Measurements from ENCODE around the gene CELF1.
"Not testable (repeated sequence)": the region's sequence is repeated elsewhere in the genome, so short reads cannot be mapped to it uniquely, and the experiment has no call there.

CELF1 gene

GRCh38 chr11:47577460-47578041 lies 24.6 kb upstream of the CELF1 start:
- no peak for DNase-seq (ENCODE audit: low read depth in 2 of 3, low spot score in 2 of 3)

- no peak for DNase-seq (ENCODE audit: low read depth in 2 of 3, low spot score in 2 of 3)
Measured at GRCh38 chr11:47573321-47573720, 20.4 kb upstream of the CELF1 start.

GRCh38 chr11:47572715-47573255 lies 19.9 kb upstream of the CELF1 start:
- no peak for DNase-seq (ENCODE audit: low read depth in 2 of 3, low spot score in 2 of 3)

- no peak for DNase-seq (ENCODE audit: low read depth in 2 of 3, low spot score in 2 of 3)
Measured at GRCh38 chr11:47571895-47572294, 19.0 kb upstream of the CELF1 start.

GRCh38 chr11:47571357-47571729 lies 18.4 kb upstream of the CELF1 start:
- no peak for DNase-seq (ENCODE audit: low read depth in 2 of 3, low spot score in 2 of 3)

GRCh38 chr11:47570651-47571356 lies 17.9 kb upstream of the CELF1 start:
- DNase-seq (ENCODE audit: low read depth in 2 of 3, low spot score in 2 of 3), result no peak

- no peak for DNase-seq (ENCODE audit: low read depth in 2 of 3, low spot score in 2 of 3)
Measured at GRCh38 chr11:47569646-47570045, 16.7 kb upstream of the CELF1 start.

GRCh38 chr11:47566149-47566698 lies 13.3 kb upstream of the CELF1 start:
- DNase-seq (ENCODE audit: low read depth in 2 of 3, low spot score in 2 of 3), result no peak

- DNase-seq (ENCODE audit: low read depth in 2 of 3, low spot score in 2 of 3), result peak; percentile 49 to 54 (median 51)
Measured at GRCh38 chr11:47565340-47566148, 12.6 kb upstream of the CELF1 start, which contains the start of gene PTPMT1. Gene PTPMT1 (plus strand): TSS chr11:47565599. CDS start chr11:47565623, 24 bp downstream.

GRCh38 chr11:47564933-47565339 lies 12.0 kb upstream of the CELF1 start:
- no peak for DNase-seq (ENCODE audit: low read depth in 2 of 3, low spot score in 2 of 3)

GRCh38 chr11:47564366-47564765 lies 11.4 kb upstream of the CELF1 start:
- not testable (repeated sequence) for DNase-seq (ENCODE audit: low read depth in 2 of 3, low spot score in 2 of 3)

GRCh38 chr11:47562393-47562792 lies 9.5 kb upstream of the CELF1 start:
- not testable (repeated sequence) for DNase-seq (ENCODE audit: low read depth in 2 of 3, low spot score in 2 of 3)

GRCh38 chr11:47560426-47560825 lies 7.5 kb upstream of the CELF1 start:
- DNase-seq (ENCODE audit: low read depth in 2 of 3, low spot score in 2 of 3), result no peak

- no peak for DNase-seq (ENCODE audit: low read depth in 2 of 3, low spot score in 2 of 3)
Measured at GRCh38 chr11:47558695-47559094, 5.8 kb upstream of the CELF1 start.

- DNase-seq (ENCODE audit: low read depth in 2 of 3, low spot score in 2 of 3), result not testable (repeated sequence)
Measured at GRCh38 chr11:47557004-47557403, 4.1 kb upstream of the CELF1 start.

GRCh38 chr11:47553406-47553743 lies 443 bp upstream of the CELF1 start:
- DNase-seq (ENCODE audit: low read depth in 2 of 3, low spot score in 2 of 3), result no peak

GRCh38 chr11:47552056-47552565 lies 821 bp downstream of the CELF1 start:
- DNase-seq (ENCODE audit: low read depth in 2 of 3, low spot score in 2 of 3), result no peak

GRCh38 chr11:47551086-47551485 lies 1.8 kb downstream of the CELF1 start:
- no peak for DNase-seq (ENCODE audit: low read depth in 2 of 3, low spot score in 2 of 3)

GRCh38 chr11:47550288-47551047 lies 2.5 kb downstream of the CELF1 start:
- DNase-seq (ENCODE audit: low read depth in 2 of 3, low spot score in 2 of 3), result no peak

- DNase-seq (ENCODE audit: low read depth in 2 of 3, low spot score in 2 of 3), result not testable (repeated sequence)
Measured at GRCh38 chr11:47546274-47546673, 6.7 kb downstream of the CELF1 start.

- DNase-seq (ENCODE audit: low read depth in 2 of 3, low spot score in 2 of 3), result no peak
Measured at GRCh38 chr11:47545298-47545697, 7.6 kb downstream of the CELF1 start.

Measured in activated CD8-positive, alpha-beta memory T cell treated with anti-CD3 and anti-CD28 coated beads for 48 hours (primary cell).